GM19397 (cell line): ENCODE measurements around the gene CBFA2T3.

Source experiments
- ATAC-seq: cut with Tn5 transposase; IDR thresholded peaks from one replicate; pipeline ENCODE4 v1.9.1; 2021; ENCODE audit warnings: mild to moderate bottlenecking, moderate library complexity; ENCODE audit not compliant: unreplicated experiment

Gene CBFA2T3

DNA sequence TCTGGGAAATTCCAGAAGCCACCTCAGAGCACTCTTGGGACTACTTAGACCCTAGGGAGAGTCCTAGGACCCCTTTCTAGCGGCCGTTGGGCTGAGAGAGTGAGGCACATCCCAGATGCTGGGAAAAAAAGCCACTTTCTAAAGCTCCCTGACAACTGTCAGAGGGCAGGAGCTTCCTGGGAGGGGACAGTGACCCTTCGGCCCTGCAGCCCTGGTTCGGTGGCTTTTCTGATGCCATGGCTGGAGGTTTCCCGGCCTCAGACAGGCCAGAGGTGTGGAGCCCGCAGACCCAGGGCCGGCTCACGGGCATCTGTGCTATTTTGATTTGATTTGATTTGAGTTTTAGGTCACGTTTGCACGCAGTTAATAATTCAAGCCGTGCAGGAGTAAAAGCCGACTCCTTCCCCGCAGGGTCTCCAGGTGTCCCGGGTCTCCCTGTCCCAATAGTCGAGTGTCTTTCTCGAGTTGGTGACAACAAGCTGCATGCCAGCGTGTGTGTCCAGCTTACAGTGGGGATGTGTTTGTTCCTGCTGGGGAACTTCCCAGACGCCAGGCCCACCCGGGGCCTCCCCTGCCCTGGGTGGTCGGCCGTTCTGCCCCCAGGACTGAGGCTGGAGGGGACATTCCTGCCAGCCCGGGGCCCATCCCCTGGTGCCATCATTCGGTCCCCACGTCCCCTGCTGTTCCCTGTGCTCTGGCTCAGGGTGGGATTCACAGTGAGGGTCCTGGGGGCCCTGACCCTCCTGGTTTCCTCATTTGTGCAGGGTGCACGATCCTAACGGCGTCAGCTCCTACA is 1.0 kb upstream of the CBFA2T3 start:
- ATAC-seq, result no peak

DNA sequence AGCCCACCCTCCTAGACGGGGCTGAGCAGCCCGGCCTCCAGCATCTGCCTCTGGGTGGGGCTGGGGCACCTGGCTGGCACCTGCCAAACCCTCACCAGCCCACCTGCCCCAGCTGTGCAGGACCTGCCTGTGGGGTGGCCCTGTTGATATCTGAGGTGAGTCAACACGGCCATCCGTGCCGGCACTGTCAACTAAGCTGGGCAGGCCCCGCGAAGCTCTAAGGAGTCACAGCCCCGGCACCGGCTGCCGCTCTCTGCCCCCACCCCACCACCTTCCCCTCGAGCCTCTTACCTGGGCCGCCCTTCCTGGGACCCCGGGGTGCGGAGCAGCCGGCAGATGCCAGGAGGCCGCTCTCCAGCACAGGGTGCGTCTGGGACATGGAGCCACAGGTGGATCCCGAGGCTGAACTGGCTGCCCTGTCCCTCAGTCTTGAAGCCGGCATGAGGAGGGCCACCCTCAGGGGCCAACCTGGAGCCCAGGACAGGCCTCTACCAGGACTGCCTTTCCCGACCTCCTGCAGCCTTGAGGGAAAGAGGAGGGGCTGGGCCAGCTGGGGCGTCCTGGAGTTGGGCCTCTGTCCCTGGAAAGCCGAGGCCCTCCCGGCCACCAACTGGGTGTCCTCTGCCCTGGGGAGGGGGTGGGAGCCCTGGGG is 515 bp downstream of the CBFA2T3 start:
- ATAC-seq, result no peak

DNA sequence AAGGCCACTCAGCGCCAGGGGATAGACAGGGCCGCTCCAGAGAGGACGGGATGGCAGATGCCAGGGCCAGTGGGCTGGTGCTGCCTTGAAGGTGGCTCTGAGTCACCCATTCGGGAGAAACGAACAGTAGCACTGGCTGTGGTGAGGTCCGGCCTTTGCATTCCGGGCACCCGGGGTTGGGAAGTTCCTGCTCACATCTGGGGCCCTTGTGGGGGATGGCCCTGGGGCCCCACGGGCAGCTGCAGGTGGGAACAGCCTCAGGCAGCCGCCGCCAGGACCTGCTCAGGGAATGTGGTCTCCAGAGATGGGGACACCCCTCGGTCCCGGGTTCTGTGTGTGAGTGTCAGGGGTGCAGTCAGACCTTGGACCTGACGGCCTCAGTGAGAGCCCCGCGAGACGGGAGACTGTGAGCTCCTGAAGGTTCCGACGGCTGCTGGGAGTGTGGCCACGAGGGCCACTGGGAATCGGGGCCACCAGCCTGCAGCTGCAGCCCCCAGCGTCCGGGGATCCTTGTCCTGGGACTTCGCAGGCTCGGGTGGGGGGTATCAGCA is 1.4 kb downstream of the CBFA2T3 start:
- ATAC-seq, result no peak

DNA sequence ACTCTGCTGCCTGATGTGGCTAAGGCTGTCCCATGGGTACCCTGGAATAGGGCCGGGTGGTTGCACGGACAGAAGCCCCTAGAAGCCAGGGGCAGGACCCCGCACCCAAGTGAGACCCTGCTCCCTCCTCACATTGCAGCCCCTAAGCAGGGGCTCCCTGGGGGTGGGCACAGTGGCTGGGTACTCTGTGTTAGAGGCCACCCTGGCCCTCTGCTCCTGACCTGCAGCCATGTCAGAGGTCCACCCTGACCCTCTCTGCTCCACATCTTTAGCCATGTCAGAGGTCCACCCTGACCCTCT is 2.1 kb downstream of the CBFA2T3 start:
- ATAC-seq, result no peak

DNA sequence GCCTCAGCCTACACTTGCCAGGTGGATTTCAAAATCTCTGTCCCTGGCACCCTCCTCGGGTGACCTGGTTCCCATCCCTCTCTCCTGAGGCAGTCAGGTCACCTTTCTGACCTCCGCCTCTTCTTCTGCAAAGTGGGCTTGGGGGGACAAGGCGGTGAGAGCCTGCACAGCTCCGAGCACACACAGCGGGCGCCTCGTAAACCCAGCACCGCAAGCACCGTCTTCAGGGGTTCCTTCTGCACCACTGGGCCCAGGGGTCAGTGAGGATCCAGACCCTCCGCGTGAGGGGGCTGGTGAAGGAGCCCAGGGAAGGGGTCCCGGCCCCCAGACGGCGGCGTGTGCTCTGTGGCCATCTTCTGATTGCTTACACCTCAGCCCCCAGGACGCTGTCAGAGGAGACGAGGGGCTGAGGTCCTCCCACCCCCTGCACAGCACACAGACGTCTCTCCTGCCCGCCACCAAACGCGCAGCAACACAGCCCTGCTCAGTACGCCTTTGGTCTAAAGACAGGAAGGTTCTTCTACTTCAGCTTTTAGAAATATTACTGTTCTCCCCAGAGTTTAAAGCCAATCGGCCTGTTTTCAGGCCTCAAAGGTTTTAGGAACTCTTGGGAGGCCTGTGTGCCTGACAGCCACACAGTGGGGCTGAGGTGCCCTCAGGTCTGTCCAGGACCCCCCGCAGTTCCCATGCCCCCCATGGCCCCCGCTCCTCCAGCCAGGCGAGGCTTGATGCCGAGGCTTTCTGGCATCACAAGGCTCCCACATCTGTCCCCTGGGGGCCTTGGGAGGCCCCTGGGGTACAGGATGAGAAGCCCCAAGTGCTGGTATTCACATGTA is 2.7 kb downstream of the CBFA2T3 start:
- ATAC-seq, result no peak

DNA sequence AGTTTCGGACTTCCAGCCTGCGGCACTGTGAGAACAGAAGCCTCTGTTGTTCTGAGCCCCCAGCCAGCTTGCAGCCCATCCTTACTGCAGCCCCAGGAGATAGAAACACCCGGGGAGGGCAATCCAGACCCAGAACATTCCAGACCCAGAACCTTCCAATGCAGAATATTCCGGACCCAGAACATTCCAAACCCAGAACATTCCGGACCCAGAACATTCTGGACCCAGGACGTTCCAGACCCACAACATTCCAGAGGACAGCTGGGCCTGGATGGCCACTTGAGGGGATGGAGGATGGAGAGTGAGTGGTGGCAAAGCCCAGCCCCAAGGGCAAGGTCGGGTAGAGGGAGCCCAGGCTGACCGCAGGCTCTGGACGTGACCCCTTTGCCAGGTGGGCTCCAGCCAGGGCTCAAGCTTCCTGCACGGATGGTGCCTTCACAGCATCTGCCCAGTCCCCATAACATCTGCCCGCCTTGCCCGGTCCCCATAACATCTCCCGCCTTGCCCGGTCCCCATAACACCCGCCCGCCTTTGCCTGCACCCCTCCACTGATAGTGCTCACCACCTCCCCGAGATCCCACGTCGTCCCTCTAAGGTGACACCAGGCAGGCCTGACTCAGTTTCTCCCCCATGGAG is 3.5 kb downstream of the CBFA2T3 start:
- no peak for ATAC-seq

DNA sequence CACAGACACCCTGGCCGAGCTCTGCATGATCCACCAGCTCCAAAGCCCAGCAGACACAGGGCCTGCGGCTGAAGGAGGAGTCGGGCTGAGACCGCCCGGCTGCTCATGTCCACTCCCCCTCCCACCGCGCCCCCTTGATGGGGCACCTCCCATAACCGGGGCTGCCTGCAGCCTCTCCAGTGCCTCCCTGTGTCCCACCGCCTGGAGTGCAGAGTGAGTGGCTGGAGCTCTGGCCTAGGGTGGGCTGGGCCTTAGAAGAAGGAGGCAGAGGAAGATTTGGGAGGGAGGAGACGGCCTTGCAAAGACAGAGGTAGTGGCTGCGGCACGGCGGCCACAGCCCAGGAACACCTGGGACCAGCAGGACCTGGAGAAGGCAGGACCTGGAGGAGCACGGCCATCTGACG is 4.0 kb downstream of the CBFA2T3 start:
- no peak for ATAC-seq

DNA sequence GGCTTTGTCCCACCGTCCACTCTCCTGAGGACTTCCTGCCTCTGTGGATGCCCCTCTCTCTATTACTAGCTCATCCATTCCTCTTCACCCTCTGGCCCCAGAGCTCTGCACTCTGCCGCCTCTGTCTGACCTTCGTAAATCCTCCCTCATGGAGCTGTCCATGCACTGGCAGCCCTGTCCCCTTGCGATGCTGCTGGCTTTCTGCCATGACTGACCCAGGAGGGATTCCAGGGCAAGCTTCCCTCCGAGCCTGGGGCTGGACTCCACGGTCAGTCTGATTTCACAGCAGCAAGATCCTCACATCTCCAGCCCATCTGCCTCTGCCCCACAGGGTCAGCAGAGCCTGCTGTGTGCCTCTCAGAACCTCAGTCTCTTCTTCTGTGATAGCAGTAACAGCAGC is 4.7 kb downstream of the CBFA2T3 start:
- no peak for ATAC-seq

DNA sequence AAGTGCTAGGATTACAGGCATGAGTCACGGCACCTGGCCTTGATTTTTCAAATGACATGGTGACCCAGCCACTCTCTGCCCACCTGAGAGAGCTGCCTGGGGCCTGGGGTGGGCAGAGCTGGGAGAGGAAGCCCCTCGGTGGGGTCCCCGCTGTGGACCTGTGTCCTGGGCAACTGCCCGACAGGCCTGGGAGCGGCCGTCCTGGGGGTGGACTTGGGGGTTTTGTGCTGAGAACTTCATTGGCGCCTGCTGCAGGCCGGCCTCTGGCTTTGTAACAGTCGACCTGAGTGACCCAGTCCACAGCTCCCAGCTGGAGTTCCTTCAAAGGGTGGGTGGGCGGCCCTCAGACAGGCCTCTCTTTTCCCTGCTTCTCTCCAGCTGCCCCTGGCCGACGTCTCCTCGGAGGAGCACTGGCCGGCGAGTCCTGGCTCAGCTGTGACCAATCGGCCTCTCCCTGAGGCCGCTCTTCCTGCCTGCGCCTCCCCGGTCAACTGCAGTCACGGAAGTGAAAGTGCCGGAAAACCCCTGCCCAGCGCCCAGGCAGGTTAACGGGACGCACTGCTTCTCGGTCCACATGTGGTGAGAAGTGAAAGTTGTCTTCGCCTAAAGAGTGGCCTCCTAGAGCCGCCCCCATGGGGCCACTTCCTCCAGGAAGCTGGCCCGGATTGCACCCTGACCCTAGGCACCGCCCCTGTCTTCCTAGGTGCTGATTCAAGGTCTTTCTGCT is 5.5 kb downstream of the CBFA2T3 start:
- ATAC-seq, result peak; percentile 22

DNA sequence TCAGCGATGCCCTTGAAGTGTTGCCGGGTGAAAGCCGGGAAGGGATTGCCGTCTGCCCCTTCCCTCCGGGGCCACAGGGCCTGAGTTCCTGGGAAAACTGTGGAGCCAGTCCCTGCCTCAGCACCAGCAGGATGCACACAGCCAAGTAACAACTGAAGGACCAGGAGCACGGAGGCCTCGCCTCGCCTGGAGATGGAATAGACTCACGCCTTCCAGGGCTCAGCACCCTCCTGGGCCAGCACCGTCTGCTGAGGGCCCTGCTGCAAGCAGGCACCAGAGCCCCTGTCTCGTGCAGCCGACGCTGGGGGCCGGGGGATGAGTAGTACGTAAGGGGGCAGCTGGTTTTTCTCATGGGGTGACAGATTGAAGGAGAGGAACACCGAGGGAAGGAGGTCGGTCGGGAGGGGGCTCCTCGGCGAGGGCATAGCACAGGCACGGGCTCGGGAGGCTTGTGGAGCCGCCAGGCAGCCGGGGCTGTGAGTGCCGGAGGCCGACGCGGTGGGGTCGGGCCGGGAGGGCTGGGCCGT is 6.4 kb downstream of the CBFA2T3 start:
- ATAC-seq, result no peak

DNA sequence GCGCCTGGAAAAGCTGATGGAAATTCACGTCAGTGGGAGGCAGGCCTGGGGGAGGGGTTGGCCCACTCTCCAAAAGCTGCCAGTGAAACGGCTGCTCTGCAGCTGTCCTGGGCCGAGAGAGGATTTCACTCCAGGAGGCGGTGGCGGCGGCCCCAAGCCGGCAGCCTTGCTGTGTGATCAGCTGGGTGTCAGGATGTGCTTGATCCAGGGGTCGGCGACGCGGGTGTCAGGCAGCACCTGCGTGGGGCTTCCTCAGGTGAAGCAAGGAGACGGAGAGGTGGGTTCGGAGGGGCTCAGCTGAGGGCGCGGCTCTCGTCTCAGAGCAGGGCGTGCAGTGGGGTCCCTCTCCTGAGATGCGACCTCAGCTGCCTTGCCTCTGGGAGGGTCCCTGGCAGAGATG is 7.0 kb downstream of the CBFA2T3 start:
- no peak for ATAC-seq

DNA sequence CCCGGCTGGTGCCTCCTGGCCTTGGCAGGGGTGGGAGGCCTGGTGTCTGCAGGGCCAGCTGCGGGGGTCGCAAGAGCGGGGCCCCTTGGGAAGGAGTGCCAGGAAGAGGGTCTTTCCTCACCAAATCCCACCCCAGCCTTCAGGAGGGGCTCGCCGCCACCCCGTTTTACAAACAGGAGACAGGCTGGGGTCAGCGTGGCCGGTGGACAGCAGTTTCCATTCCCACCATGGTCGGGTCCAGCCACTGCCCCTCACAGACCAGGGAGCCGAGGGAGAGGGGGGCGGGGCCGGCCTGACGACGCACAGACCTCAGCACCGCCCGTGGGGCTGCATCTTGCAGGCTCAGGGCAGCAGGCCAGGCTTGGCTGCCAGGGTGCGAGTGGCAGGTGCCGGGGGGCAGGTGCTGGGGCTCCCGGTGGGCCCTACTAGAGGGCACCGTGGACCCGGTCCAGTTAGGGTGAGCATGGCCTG is 7.6 kb downstream of the CBFA2T3 start:
- no peak for ATAC-seq

DNA sequence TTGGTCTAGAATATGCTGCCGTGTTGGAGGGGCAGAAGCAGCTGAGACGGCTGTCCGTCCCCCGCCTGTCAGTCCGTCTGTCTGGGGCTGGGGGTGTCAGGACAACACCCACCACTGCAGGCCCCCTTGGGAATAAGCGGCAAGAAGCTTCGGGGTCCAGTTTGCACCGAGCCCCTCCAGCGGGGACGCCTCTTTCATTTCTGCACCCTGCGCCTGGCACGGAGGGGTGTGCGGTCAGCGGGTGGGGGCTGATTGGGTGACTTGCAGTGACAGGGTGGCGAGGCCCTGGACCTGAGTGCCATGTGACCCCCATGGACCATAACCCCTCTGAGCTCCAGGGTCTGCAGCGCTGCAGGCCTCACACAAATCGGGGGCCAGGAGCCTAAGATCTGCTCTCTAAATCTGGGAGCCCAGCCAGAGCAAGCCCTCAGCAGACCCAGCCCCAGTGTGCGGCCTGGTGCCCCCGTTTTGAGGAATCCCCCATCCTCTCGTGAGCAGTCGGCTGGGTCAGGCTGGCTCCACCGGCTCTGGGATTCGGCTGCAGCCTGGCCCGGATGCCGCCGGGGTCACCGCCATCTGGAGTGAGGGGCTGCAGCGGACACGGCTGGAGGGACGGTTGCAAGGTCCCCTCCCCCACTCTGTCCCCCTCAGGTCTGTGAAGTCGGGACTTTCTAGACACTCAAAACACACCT is 8.3 kb downstream of the CBFA2T3 start:
- ATAC-seq, result no peak

DNA sequence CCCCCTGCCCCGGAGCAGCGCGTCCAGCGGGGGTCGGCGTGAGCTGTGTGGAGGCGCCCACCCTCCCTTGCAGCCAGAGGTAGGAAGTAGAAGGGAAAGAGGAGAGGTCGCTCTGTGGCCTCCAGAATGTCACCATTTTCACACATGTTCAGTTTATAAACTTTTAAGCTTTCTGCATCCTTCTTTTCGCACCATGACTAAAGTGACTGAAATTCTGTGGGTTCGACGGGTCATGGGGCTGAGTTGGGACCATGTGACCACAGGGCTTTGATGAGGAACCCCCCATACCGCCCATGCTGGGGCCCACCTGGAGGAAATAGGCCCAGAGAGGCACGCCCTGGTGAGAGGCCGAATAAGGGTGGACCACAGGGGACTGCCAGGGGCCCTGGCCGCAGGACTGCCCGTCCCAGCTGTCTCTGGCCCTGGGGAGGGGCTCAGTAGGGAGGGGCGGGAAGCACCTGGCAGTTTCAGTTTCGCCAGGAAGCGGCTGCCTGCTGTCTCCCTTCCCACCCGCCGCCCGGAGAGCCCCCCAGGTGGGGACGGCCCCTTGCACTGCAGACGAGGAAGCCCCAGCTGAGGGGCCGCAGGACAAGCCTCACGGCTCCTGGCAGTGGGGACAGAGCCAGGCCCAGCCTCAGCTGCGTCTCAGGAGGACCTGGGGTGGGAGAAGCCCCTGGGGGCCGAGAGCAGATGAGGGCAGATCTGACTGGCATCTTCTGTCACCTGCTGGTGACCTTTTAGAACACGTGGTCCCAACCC is 9.0 kb downstream of the CBFA2T3 start:
- ATAC-seq, result peak; percentile 63

DNA sequence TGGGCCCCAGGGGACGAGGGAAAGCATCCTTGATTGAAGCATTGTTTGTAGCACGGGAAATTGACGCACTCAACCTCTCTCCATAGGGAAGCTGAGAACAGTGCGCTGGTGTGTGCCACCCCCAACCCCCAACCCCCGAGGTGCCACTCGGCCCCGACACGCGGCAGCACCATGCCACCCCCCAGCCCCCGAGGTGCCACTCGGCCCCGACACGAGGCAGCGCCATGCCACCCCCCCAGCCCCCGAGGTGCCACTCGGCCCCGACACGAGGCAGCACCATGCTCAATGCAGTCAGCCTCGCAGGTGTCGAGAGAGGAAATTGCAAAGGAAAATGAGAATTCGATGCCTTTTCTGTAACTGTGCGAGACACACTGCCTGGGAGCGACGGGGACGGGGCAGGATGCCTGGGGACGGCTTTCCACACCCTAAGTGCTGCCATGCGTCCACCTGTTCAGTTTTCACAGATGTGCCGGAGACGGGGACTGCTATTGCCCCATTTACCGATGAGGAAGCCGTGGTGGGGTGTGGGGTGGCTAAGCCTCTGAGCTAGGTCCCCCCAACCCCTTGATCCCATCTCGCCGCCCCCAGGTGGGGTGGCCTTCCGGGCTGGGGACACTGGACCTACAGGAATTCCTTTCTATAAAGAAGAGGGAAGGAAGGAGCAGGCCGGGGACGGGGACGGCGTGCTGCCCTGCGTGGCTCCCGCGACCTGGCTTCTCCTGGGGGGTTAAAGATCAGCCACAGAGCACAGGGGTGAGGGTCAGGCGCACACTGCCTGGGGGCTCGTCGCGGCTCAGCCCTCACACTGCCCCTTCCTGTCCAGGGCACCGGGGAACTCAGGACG is 9.8 kb downstream of the CBFA2T3 start:
- ATAC-seq, result no peak

DNA sequence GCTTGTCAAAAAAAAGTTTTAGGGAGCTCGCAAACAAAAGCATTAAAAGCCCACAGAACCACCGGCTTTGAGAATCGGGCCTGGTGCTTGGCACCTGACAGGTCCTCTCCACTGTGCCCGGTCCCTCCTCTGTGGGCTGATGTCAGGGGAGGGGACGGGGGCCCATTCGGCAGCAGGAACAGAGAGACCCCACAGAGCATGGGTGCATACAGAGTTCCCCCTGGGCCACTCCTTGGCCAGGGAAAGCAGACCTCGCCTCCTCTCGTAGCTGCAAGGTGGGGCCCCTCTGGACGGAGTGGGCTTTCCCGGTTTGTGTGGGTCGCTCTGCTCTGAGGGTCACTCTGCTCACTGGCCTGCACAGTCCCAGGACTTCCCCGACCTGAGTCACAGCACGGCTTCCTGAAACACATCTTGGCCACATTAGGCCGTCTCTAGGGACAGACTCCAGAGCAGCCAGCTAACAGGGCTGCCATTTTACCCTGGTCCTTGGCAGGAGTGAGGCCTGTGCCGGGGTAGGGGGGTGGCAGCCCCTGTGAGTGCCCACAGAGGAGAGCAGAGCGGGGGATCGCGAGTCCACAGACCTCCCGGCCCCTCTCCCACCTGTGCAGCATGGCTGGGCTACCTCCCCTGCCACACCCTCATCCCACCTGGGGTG is 11.1 kb downstream of the CBFA2T3 start:
- ATAC-seq, result no peak

DNA sequence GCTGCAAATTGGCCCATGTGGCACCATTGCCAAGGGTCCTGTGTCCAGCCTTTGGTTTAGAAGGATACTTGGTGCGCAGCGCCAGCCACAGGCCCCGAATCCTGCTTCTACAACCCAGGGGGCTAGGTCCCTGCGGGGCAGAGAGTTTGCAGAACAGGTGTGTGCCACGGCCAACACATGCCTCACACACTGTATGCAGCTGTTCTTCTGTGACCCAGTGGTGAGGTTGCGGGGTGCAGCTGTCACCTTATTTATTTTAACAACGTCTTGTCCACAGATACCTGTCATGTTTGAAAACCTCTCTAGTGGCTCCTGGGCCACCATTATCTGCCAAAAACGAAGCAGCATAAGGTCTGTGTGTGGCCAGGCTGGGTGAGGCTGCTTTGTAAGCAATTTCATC is 11.6 kb downstream of the CBFA2T3 start:
- ATAC-seq, result no peak
